NB4 (cell line): ENCODE data around the gene LRCH1.

Experiments used
- MYC ChIP-seq: IDR thresholded peaks from 2 replicates; pipeline ENCODE4 v1.6.1; 2011; ENCODE audit warnings: low read depth, low read length
- POLR2A ChIP-seq: IDR thresholded peaks from 2 replicates; pipeline ENCODE4 v1.6.1; 2011; ENCODE audit warnings: mild to moderate bottlenecking; ENCODE audit not compliant: insufficient read length; ENCODE audit errors: extremely low read depth
- TF ChIP-seq, protein P1 (sequence below): IDR thresholded peaks from one replicate; pipeline ENCODE4 v1.5.1; 2012; ENCODE audit warnings: low read depth, low read length
- TF ChIP-seq, protein P2 (sequence below): IDR thresholded peaks from 2 replicates; pipeline ENCODE4 v1.6.1; 2011; ENCODE audit warnings: low read depth, low read length

DNA sequence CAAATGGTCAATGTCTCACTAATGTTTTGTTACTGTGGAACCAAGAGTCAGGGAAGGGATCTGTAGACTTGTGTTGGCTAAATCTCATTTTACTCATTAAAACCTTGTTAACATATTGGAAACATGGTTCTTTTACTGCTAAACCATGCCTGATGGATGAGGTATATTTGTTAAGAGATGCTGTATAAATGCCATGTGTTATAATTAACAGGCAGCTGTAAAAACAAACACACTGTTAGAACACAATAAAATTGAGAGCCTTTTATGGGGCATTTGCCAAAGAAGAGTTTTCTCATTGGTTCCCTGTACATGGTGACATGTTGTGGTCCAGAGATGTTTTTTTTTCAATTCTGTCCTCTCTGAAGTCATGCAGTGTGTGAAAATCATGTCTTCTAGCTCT lies 122.0 kb downstream of the LRCH1 start:
- TF ChIP-seq, protein P1, sequence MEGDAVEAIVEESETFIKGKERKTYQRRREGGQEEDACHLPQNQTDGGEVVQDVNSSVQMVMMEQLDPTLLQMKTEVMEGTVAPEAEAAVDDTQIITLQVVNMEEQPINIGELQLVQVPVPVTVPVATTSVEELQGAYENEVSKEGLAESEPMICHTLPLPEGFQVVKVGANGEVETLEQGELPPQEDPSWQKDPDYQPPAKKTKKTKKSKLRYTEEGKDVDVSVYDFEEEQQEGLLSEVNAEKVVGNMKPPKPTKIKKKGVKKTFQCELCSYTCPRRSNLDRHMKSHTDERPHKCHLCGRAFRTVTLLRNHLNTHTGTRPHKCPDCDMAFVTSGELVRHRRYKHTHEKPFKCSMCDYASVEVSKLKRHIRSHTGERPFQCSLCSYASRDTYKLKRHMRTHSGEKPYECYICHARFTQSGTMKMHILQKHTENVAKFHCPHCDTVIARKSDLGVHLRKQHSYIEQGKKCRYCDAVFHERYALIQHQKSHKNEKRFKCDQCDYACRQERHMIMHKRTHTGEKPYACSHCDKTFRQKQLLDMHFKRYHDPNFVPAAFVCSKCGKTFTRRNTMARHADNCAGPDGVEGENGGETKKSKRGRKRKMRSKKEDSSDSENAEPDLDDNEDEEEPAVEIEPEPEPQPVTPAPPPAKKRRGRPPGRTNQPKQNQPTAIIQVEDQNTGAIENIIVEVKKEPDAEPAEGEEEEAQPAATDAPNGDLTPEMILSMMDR: no peak
- TF ChIP-seq POLR2A: no peak
- no peak for TF ChIP-seq MYC
- TF ChIP-seq, protein P2, sequence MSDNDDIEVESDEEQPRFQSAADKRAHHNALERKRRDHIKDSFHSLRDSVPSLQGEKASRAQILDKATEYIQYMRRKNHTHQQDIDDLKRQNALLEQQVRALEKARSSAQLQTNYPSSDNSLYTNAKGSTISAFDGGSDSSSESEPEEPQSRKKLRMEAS: no peak
